Upper lobe of right lung (tissue), 1 donor: Measurements from ENCODE around the gene OR1E2. TPM values are rescaled to one million over a fixed set of nuclear protein-coding genes. Genes with fewer than 3 reads are reported as not detected.

Source experiments
- ATAC-seq: fragments of 200-7000 bp; cut with Tn5 transposase; one replicate; pipeline ENCODE4 v1.9.1; 2020; ENCODE audit warnings: mild to moderate bottlenecking, moderate library complexity
- DNase-seq: peaks from one replicate; pipeline ENCODE4 v3.0.0-alpha.2; 2020
- H3K27ac ChIP-seq: fragments of 200-600 bp; one replicate; pipeline ENCODE4 v1.8.0; 2022
- H3K27me3 ChIP-seq: fragments of 200-600 bp; one replicate; pipeline ENCODE4 v1.8.0; 2022; ENCODE audit warnings: mild to moderate bottlenecking
- H3K36me3 ChIP-seq: fragments of 200-600 bp; one replicate; pipeline ENCODE4 v1.8.0; 2022
- H3K4me1 ChIP-seq: fragments of 200-600 bp; one replicate; pipeline ENCODE4 v1.8.0; 2022
- H3K4me3 ChIP-seq: fragments of 200-600 bp; one replicate; pipeline ENCODE4 v1.8.0; 2022; ENCODE audit warnings: mild to moderate bottlenecking
- H3K9me3 ChIP-seq: fragments of 200-600 bp; one replicate; pipeline ENCODE4 v1.8.0; 2022
- CTCF ChIP-seq: fragments of 200-600 bp; IDR thresholded peaks from one replicate; pipeline ENCODE4 v1.8.0; 2022; ENCODE audit warnings: antibody characterized with exemption
- intact Hi-C: fragments of 100-400 bp; cut with DNase I; formaldehyde crosslinking; loops from one replicate; pipeline ENCODE4 v1.11.0; 2022
- long read RNA-seq: library from polyadenylated mRNA; unstranded; transcript quantifications from one replicate; pipeline ENCODE4 v2.0.0, GENCODE V29; 2021
- total RNA-seq: library from RNA; stranded (reverse); fragmentation: NEBNext Ultra II Directional; extraction: Animal tissue kit (Norgen Biotek cat#: 25700); gene quantifications from one replicate; pipeline ENCODE4 v1.2.1, GENCODE V29; 2021
- donor health status: DM: no; HTN: yes; CAD: no; lungs with severe emphysema.

Gene OR1E2, protein sequence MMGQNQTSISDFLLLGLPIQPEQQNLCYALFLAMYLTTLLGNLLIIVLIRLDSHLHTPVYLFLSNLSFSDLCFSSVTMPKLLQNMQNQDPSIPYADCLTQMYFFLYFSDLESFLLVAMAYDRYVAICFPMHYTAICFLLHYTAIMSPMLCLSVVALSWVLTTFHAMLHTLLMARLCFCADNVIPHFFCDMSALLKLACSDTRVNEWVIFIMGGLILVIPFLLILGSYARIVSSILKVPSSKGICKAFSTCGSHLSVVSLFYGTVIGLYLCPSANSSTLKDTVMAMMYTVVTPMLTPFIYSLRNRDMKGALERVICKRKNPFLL
- total RNA-seq = not detected
- long read RNA-seq = 0 reads

DNA sequence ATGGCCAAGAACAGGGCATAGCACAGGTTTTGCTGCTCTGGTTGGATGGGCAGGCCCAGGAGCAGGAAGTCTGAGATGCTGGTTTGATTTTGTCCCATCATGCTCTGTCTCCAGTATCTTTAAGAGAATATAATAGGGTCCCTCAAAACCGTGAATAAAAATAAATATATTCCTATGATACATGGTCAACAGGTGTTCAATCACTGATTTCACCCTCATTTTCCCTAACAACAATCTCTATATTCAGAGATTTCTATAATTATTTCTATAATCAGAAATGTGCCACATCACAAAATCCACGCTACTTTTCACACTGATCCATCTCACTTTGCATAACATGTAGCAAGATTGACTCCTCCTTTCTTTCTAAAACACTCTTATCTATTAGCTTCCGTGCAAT is at the start of gene OR1E2:
TSS of gene OR1E2 (minus strand) at position 101 of the 400 bp plus-strand sequence. CDS start at position 101, 0 bp downstream.
- no peak within 1 kb of the TSS for H3K27ac ChIP-seq
- H3K4me3 ChIP-seq = no peak within 1 kb of the TSS
- no peaks in the 10 kb centered on the region for H3K36me3 ChIP-seq
- TF ChIP-seq CTCF = no peak
- no peaks in the 10 kb centered on the region for H3K4me1 ChIP-seq
- no peak for DNase-seq
- no peak for ATAC-seq
- intact Hi-C loops = no loop called here
- H3K9me3 ChIP-seq = no peaks in the 10 kb centered on the region
- H3K27me3 ChIP-seq = no peaks in the 10 kb centered on the region

- DNase-seq (no peak), ATAC-seq (no peak)
- no peaks in the 10 kb centered on the region for H3K9me3 ChIP-seq
- TF ChIP-seq CTCF = no peak
- no peak overlapping the region for H3K27ac ChIP-seq
- intact Hi-C loops = no loop called here
- no peaks in the 10 kb centered on the region for H3K36me3 ChIP-seq
- H3K4me1 ChIP-seq = no peaks in the 10 kb centered on the region
- no peak overlapping the region for H3K4me3 ChIP-seq
- no peaks in the 10 kb centered on the region for H3K27me3 ChIP-seq
These were observed 49.2 kb upstream of the OR1E2 start for GRCh38 chr17:3482852-3483251.

DNA sequence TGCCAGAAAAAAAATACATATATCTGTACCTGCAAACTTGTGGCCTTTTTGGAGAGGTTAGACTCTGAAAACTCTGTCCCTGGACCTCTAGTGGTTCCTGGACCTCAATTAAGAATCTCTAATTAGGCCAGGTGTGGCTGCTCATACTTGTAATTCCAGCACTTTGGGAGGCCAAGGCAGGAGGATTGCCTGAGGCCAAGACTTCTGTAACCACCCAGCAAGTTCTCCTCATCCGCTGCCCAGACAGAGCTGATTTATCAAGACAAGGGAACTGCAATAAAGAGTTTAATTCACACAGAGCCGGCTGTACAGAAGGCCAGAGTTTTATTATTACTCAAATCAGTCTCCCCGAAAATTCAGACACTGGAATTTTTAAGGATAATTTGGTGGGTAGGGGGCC is 46.3 kb upstream of the OR1E2 start:
- no peaks in the 10 kb centered on the region for H3K27me3 ChIP-seq
- no peak for TF ChIP-seq CTCF
- intact Hi-C loops = no loop called here
- no peak for ATAC-seq
- H3K9me3 ChIP-seq = no peaks in the 10 kb centered on the region
- H3K27ac ChIP-seq = no peak overlapping the region
- no peaks in the 10 kb centered on the region for H3K36me3 ChIP-seq
- DNase-seq = no peak
- H3K4me1 ChIP-seq = peaks cover under 1% of the 10 kb centered on the region
- no peak overlapping the region for H3K4me3 ChIP-seq

DNA sequence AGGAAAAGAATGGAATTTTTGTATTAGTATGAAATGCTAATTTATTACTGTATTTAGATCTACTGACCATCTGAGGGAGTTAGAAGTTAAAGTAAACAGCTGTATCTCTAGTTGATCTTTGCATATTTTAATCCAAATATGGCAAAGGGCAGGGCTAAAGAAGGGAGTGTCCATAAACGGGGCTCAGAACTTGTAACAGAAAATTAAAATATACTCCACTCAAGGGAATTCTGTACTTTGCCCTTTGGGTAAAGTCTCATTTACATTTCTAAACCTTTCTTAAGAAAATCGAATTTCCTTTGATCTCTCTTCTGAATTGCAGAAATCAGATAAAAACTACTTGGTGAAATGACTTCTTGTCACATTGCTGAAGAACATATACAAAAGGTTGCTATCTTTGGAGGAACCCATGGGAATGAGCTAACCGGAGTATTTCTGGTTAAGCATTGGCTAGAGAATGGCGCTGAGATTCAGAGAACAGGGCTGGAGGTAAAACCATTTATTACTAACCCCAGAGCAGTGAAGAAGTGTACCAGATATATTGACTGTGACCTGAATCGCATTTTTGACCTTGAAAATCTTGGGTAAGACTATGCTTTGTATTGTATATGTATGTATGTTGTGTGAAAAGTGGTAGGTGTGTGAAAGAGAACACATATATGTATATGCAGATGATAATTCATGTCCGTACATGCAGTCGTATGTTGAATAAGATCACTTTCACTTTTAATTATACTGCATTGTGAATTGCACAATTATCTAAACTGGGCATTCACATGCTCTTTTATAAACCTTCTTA is 42.4 kb upstream of the OR1E2 start, which contains the start of gene ASPA:
TSS of gene ASPA (plus strand) at position 186 of the 799 bp plus-strand sequence. CDS start at position 349, 163 bp downstream.
- Histone ChIP-seq H3K9me3 (no peaks in the 10 kb centered on the region), H3K27ac (peak within 1 kb of the TSS; percentile 45), H3K36me3 (no peaks in the 10 kb centered on the region), H3K4me3 (peak within 1 kb of the TSS; percentile 36), H3K27me3 (no peaks in the 10 kb centered on the region), H3K4me1 (peaks cover 12% of the 10 kb centered on the region)
- DNase-seq (no peak), ATAC-seq (no peak)
- no peak for TF ChIP-seq CTCF
- intact Hi-C loops = no loop called here

DNA sequence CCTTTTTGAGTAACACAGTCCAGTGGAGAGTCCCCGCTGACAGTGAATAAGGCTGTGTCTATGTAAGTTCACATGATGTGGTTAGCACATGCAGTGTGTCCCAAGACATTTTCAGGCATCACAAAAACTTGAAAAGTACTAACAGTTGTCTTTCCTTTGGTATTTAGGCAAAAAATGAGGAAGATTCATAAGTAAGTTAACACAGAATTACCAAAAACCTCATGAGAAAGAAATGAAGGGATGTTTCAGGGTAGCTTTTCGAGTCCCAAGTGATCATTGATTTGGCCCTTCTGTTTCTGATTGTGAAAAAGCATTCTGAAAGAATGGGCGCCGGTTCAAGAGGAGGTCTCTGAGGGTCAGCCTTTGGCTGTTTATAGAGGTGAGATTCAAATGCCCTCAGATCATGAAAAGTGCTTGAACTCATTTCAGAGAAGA is 41.6 kb upstream of the OR1E2 start:
- TF ChIP-seq CTCF = no peak
- Histone ChIP-seq H3K9me3 (no peaks in the 10 kb centered on the region), H3K4me3 (no peak overlapping the region), H3K27me3 (no peaks in the 10 kb centered on the region), H3K27ac (peak overlapping the region; percentile 45), H3K36me3 (no peaks in the 10 kb centered on the region), H3K4me1 (peaks cover 12% of the 10 kb centered on the region)
- no peak for ATAC-seq
- no peak for DNase-seq
- intact Hi-C loops = no loop called here
